Activated naive CD4-positive, alpha-beta T cell treated with anti-CD3 and anti-CD28 coated beads, Interleukin-2, amount 50 U/mL, for 24 hours (primary cell): ENCODE measurements around the gene AGPAT4.

Source experiments
- H3K27ac Mint-ChIP-seq: one replicate; pipeline ENCODE4 v1.8.0; 2021; ENCODE audit warnings: mild to moderate bottlenecking, mixed read lengths
- H3K27me3 Mint-ChIP-seq: one replicate; pipeline ENCODE4 v1.8.0; 2021; ENCODE audit warnings: mixed read lengths
- H3K36me3 Mint-ChIP-seq: one replicate; pipeline ENCODE4 v1.8.0; 2021; ENCODE audit warnings: mixed read lengths
- H3K4me1 Mint-ChIP-seq: one replicate; pipeline ENCODE4 v1.8.0; 2021; ENCODE audit warnings: mixed read lengths
- H3K4me3 Mint-ChIP-seq: one replicate; pipeline ENCODE4 v1.8.0; 2021; ENCODE audit warnings: mild to moderate bottlenecking, mixed read lengths
- H3K9me3 Mint-ChIP-seq: one replicate; pipeline ENCODE4 v1.8.0; 2021; ENCODE audit warnings: mixed read lengths

AGPAT4 gene

DNA sequence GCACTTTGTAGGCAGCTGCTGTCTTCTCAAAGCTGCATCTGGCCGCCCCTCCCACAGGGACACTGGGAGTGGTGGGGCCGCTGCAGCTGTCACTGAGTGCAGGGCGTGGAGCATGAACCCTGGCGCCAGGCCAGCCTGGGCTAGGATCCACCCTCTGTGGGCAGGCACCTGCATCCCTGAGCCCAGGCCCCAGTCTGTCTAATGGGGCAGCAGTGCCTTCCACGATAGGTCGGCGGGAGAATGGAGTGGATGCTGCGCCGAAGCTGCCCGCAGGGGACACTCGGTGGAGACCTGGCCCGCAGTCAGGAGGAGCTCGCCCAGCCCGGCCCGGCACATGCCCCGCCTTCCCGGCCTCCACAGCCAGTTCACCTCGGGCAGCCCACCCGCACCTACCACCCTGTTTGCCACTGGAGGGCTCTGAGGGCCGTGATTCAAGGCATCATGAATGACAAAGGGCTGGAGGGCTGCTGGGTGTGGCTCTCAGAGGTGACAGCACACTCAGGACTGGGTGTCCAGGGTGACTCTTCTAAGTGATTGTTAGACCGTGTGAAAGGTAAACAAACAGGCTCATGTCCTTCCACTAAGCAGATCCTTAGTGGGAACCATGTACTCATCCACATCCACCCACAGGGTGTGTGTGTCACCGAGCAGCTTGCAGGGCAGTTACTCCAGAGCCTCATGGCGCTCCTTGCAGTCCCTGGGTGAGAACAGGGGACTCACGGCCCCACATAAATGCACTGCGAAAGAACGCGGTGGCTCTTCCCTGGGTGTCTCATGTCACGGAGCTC lies 133.9 kb downstream of the AGPAT4 start:
- H3K4me3 Mint-ChIP-seq: no peak overlapping the region
- no peak overlapping the region for H3K27ac Mint-ChIP-seq
- peaks cover 3% of the 10 kb centered on the region for H3K36me3 Mint-ChIP-seq
- H3K4me1 Mint-ChIP-seq: no peaks in the 10 kb centered on the region
- H3K27me3 Mint-ChIP-seq: no peaks in the 10 kb centered on the region
- H3K9me3 Mint-ChIP-seq: no peaks in the 10 kb centered on the region

DNA sequence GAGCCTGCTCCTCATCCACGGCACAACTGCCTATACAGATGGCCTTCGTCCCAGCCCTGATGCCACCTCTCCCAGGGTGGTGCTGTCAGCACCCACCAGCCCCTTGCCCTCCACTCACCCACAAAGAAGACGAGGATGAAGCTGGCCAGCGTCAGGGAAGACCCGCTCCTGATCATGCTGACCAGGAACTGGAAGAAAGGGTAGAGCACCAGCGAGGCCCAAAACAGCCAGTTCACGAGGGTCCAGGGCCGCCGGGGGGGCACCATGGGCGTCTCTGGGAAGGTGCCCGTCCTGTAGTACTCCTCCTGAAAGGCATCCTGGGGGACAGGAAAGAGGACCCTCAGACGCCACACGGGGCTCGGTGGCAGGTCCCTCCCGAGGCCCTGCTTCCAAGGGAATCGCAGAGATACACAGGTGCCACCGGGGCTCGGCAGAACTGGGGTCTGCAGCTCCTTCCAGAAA lies 134.5 kb downstream of the AGPAT4 start:
- Mint-ChIP-seq H3K27ac (no peak overlapping the region), H3K4me3 (no peak overlapping the region), H3K9me3 (no peaks in the 10 kb centered on the region), H3K27me3 (no peaks in the 10 kb centered on the region), H3K4me1 (no peaks in the 10 kb centered on the region), H3K36me3 (peaks cover 3% of the 10 kb centered on the region)

DNA sequence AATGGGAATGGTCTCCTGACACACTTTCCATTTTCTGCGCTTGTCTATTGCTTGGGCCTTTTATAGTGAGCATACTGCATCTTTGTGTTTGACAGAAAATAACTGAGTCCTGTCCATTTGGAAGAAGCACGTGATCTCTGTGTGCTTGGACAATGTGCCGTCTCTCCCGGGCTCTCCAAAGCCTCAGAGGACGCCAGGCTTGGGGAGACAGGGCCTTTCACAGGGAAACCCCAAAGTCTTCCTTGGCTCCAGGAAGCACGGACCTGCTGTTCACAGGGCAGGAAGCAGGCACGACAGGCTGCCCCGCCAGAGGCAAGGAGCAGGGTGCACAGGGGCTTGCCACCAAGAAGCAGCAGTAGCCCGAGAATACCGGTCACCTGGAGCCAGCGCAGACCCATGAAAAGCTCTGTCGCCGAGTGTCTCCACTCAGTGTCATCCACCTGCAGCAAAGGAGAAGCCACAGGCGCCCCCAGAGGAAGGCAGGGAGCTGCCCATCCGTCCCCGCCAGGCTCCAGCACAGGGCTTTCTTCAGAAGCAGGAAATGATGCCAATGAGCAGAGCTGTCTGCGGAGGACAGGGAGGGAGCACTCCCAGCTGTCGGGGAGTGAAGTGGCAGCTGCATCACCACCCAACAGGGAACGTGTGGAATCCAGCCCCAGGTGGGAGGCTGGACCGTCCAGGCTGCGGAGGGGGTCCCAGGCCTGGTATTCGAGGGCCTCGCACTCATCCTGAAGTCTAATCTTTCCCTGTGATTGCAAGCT lies 135.1 kb downstream of the AGPAT4 start:
- no peak overlapping the region for H3K27ac Mint-ChIP-seq
- H3K4me3 Mint-ChIP-seq: no peak overlapping the region
- H3K4me1 Mint-ChIP-seq: no peaks in the 10 kb centered on the region
- no peaks in the 10 kb centered on the region for H3K27me3 Mint-ChIP-seq
- peaks cover 3% of the 10 kb centered on the region for H3K36me3 Mint-ChIP-seq
- no peaks in the 10 kb centered on the region for H3K9me3 Mint-ChIP-seq

DNA sequence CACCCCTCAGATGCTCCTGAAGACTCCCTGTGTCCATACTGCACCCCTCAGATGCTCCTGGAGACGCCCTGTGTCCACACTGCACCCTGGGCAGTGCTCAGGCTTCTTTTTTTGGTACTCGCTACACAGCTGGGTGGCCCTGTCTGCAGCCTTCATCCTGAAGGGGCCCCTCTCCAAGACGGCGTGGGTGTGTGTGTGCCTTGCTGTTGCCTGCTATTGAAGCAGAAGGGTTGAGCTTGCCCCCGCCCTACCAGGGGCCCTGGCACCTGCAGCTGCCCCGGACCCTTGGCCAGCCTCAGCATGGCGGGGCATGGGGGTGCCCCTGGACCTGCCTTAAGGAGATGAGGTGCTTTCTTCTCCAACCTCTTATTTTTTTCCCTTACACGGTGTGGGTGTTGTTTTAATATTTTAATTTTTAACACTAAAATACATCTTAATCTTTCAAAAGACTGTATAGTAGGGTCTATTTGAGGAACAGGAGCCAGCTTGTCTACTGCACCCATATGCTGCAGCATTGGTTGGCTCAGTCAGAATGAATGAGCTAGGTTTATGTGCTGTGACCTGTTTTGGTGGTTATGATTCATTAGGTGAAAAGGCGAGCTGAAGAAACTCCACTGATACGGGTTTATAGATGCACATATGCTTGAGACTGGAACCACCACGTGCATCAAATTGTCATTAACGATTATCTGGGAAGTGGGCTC lies 135.9 kb downstream of the AGPAT4 start:
- H3K36me3 Mint-ChIP-seq: peaks cover 3% of the 10 kb centered on the region
- H3K4me1 Mint-ChIP-seq: no peaks in the 10 kb centered on the region
- no peak overlapping the region for H3K27ac Mint-ChIP-seq
- no peak overlapping the region for H3K4me3 Mint-ChIP-seq
- no peaks in the 10 kb centered on the region for H3K9me3 Mint-ChIP-seq
- no peaks in the 10 kb centered on the region for H3K27me3 Mint-ChIP-seq

DNA sequence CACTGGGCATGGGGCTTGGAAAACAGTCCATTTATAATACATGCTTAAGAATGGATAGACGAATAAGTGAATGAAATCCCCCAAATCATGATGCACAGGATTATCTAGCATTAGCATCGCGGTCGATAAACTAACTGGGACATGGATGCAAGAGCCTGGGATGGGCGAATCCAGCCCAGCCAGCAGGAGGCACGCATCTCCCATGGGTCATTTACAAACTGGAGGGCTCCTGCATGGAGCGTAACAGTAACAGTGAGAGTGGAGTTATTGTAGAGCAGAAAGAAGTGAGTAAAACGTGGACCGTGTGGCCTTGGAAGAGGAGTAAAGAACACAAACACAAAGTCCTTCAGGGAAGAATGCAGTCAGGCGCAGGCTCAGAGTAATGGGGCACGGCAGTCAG lies 136.5 kb downstream of the AGPAT4 start:
- Mint-ChIP-seq H3K27me3 (no peaks in the 10 kb centered on the region), H3K36me3 (peaks cover 2% of the 10 kb centered on the region), H3K4me3 (no peak overlapping the region), H3K27ac (no peak overlapping the region), H3K4me1 (no peaks in the 10 kb centered on the region), H3K9me3 (no peaks in the 10 kb centered on the region)

DNA sequence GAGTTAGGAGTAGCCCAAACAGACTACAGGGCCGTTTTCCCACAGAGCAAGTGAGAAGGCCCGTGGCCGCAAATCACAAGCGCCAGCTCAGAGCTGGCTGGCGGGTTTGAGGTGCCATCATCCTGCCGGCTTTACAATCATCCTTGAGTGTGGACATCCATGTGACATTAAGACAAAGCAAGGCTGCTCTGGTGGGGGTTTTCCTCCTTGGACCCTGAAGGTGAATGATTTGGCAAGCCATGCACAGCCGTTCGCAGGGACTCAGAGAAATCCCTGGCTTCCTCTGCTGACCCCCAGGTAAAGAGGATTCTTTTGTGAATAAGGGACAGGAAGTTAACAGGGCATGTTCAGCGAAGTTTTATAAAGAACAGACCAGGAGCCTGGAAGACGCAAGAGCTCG lies 137.2 kb downstream of the AGPAT4 start:
- H3K9me3 Mint-ChIP-seq: no peaks in the 10 kb centered on the region
- no peak overlapping the region for H3K4me3 Mint-ChIP-seq
- H3K4me1 Mint-ChIP-seq: no peaks in the 10 kb centered on the region
- H3K27me3 Mint-ChIP-seq: no peaks in the 10 kb centered on the region
- H3K36me3 Mint-ChIP-seq: no peaks in the 10 kb centered on the region
- no peak overlapping the region for H3K27ac Mint-ChIP-seq

DNA sequence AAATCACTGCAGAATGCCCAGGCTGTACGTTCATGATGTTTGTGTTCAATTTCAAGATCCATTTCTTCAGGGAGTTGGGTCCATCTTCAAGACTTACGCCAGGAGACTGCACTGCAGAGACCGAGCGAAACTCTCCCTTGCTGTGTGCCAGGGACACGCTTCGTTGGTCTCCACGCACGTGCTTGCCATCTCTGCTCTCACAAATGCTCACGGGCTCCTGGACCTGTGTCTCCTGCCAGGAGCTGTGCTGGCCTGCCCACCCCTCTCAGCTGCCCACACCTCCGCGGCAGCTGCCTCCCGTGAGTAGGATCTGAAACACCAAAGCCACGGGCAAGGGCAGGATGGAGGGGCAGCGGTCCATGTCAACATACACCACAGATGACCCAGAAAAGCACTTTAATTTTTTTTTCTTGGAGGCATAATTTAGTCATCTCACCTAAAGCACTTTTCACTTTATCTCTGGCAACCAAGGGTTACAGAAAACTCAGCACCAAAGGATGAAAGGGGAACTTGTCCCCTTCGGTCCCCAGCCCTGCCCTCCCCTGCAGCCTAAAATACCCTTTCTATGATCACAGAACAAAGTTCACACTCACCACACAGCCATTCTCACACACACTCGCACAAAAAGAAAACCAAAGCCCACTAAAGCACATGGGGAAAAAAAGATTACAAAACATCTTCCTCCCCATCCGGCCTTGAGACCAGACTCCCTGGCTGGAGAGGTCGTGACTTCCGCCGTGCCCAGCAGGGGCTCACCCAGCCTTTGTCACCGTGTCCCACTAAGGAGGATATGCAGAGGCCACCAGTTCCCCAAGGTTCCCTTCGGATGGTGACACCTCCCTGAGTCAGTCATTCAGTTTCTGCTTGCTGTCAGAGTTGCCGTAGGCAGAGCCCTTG lies 137.9 kb downstream of the AGPAT4 start:
- no peaks in the 10 kb centered on the region for H3K9me3 Mint-ChIP-seq
- no peaks in the 10 kb centered on the region for H3K36me3 Mint-ChIP-seq
- H3K4me3 Mint-ChIP-seq: no peak overlapping the region
- H3K4me1 Mint-ChIP-seq: no peaks in the 10 kb centered on the region
- H3K27me3 Mint-ChIP-seq: no peaks in the 10 kb centered on the region
- no peak overlapping the region for H3K27ac Mint-ChIP-seq

DNA sequence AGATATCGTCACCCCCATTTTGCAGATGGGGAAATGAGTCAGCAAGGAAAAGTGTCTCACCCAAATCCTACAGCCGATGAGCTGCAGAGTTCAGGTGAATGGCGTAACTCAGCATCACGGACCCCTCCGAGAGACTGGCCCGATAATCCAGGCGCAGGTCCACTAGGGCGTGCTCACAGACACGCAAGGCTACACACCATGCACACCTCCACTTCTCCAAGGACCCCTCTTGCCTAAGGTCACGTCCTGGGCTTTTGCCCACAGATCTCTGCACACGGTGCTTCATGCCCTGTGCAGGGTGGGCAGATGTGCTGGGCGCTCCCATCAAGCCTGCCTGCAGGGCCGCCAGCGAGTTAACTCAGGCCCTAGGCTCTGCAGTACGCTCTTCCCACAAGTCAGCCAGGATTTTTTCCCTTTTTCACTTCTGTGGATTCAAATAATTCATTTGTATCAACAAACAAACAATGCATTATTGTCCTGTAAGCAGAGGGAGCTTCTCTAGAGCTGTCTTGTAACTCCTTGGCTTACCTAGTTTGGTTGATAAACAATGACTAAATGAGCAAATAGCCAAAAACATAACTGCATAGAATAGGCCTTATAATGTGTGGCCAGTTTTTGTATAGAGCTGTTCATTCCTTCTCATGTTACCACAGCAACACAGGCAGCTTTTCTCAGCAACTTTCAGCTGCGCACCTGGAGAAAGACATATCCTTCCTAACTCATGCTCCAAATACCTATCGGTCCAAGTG lies 139.1 kb downstream of the AGPAT4 start:
- no peak overlapping the region for H3K27ac Mint-ChIP-seq

DNA sequence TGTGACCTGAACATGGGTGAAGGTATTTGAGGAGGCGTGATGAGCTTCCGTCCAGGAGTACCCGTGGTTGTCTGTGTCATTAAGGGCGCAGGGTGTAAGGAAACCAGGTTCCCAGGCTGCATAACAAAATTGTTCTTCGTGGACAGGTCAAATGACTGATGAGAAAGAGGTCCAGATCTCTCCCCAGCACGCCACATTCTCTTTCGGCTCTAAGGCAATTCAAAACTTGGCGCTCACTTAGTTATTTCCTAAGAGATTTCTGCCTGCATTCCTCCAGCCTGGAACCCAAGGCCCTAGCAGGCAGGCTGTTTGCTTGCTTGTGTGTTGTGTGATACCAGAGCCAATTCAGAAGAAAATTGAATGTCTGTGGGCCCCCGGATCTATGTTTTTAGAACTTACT lies 139.9 kb downstream of the AGPAT4 start:
- H3K27me3 Mint-ChIP-seq: no peaks in the 10 kb centered on the region
- H3K4me1 Mint-ChIP-seq: peaks cover 4% of the 10 kb centered on the region
- peaks cover 13% of the 10 kb centered on the region for H3K36me3 Mint-ChIP-seq
- H3K4me3 Mint-ChIP-seq: no peak overlapping the region
- no peak overlapping the region for H3K27ac Mint-ChIP-seq
- H3K9me3 Mint-ChIP-seq: no peaks in the 10 kb centered on the region

More for the DNA sequence above, 139.1 kb downstream of the AGPAT4 start:
- Mint-ChIP-seq H3K4me3 (no peak overlapping the region), H3K9me3 (no peaks in the 10 kb centered on the region), H3K27me3 (no peaks in the 10 kb centered on the region), H3K36me3 (peaks cover 6% of the 10 kb centered on the region), H3K4me1 (no peaks in the 10 kb centered on the region)

DNA sequence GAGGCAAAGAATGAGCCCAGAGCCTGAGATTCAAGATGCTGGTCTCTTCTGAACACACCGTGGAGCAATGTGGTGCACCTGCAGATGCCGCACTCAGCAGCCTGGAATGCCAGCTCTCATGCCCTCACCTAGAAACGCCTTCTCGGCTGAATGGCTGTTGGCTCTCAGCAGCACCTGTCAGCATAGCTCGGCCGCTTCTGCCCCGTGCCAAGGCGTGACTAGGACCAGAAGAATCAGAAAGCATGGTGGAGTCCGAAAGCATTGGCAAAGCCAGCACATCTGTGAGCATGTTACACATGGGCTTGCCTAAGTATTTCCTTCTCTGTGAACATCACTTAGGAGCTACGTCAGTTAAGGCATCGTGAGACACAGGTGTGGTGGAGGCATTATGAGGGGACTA lies 141.5 kb downstream of the AGPAT4 start:
- H3K9me3 Mint-ChIP-seq: no peaks in the 10 kb centered on the region
- peaks cover 16% of the 10 kb centered on the region for H3K36me3 Mint-ChIP-seq
- H3K4me1 Mint-ChIP-seq: peaks cover 20% of the 10 kb centered on the region
- H3K4me3 Mint-ChIP-seq: no peak overlapping the region
- no peaks in the 10 kb centered on the region for H3K27me3 Mint-ChIP-seq
- no peak overlapping the region for H3K27ac Mint-ChIP-seq

DNA sequence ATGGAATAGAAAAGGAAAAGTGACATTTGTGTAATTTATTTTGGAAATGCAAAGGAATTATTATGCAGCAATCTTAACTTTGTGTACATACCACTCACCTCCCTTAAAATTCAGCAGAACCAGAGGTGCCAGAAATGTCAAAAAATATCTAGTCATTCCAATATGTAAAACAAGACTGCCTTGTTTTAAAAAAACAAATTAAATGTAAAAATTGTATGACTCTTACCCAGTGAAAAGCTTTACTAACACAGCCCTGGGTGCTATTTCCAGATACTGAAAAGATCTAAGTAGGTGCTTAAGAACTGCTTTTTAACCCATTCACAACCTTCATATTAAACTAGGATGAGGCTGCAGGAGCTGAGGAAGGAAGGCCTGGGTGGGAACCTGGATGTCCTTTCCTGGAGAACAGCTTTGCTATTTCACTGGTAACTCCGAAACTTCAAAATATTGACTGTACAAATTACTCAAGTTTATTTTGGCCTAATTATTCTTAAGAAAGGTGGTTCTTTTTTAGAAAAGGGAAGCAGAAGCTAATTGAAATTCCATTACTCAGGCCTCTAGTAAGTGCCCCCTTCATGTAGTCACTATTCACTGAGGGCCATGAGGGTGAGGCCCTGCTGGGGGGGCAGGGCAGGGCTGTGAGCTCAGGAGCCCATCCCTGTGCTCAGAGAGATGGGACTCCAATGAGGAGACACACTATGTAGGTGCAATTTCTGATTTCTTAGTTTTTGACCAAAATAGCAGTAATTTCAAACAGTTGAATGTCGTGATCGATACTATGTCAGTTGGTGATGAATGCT lies 142.7 kb downstream of the AGPAT4 start:
- Mint-ChIP-seq H3K36me3 (peaks cover 22% of the 10 kb centered on the region), H3K27ac (no peak overlapping the region), H3K27me3 (no peaks in the 10 kb centered on the region), H3K9me3 (no peaks in the 10 kb centered on the region), H3K4me1 (peaks cover 27% of the 10 kb centered on the region), H3K4me3 (no peak overlapping the region)

DNA sequence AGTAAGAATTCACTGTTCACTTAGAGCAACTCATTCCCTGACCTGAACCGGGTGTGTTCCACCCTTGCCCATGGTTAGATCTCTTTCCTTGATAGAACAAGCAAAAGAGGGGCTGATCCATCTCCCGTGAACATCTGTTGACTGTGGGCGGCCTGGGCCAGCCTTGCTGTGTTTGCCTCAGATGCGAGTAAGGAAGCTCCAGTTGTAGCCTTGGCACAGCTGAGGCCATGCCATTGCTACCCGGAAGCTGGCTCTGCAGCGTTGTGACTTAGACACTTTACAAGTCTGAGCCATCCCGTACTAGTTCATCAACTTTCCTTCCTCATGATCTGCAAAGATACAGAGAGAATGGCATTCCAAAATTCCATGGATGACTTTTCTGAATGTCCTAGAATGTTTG lies 143.3 kb downstream of the AGPAT4 start:
- Mint-ChIP-seq H3K4me1 (peaks cover 27% of the 10 kb centered on the region), H3K9me3 (no peaks in the 10 kb centered on the region), H3K27me3 (no peaks in the 10 kb centered on the region), H3K4me3 (no peak overlapping the region), H3K36me3 (peaks cover 28% of the 10 kb centered on the region), H3K27ac (peak overlapping the region; percentile 83)

DNA sequence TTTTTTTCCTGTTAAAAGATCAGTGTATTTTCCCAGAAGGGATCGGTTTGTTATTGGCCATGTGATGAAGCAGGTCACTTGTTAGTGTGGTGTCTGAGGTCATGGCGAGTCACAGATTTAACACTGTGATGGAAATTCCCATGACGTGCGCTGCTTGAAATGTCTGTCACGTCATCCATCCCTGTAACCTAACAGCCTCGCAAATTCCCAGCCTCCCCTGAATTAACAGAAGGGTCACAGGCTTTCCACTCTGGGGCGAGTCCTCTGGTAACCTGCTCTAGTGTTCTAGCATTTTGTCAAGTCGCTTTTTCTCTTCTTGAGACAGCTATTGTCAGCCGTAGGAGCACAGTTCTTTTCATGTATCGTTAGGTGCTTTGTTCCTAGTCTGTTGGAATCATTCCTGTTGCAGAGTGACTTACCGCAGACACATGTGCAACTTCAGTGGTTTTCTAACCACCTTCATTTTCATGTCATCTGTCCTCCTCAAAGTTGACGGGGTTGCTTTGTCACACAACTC lies 145.1 kb downstream of the AGPAT4 start:
- Mint-ChIP-seq H3K4me1 (peaks cover 27% of the 10 kb centered on the region), H3K27ac (peak overlapping the region; percentile 51), H3K4me3 (no peak overlapping the region), H3K27me3 (no peaks in the 10 kb centered on the region), H3K9me3 (peaks cover 12% of the 10 kb centered on the region), H3K36me3 (peaks cover 45% of the 10 kb centered on the region)

DNA sequence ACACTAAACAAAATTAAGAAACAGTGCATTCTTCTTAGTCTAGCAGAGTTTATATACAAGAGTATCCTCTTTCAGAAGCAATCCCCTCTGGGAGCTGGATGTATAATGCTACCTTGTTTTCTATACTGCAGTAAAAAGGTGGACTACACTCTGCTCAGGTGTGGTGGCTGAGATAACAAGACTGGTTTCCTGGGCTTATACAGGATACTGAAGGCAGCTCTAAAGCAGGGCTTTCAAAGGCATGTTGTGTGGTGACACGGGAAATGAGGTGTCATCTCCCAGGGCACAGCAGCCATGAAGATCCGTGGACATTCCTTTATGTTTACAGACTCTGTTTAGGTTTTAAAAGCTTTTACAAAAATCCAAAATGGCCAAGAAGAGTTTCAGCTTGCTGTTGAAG lies 145.6 kb downstream of the AGPAT4 start:
- H3K4me3 Mint-ChIP-seq: no peak overlapping the region
- H3K9me3 Mint-ChIP-seq: peaks cover 12% of the 10 kb centered on the region
- peaks cover 49% of the 10 kb centered on the region for H3K36me3 Mint-ChIP-seq
- H3K27me3 Mint-ChIP-seq: no peaks in the 10 kb centered on the region
- H3K27ac Mint-ChIP-seq: peak overlapping the region; percentile 51
- H3K4me1 Mint-ChIP-seq: peaks cover 27% of the 10 kb centered on the region
